ENCODE data around the gene FHOD3. TPM values are rescaled to one million over a fixed set of nuclear protein-coding genes. Genes with fewer than 3 reads are reported as not detected.

FHOD3 gene
- total and polyA plus RNA-seq, 2 of the 8 experiments (the other 6 are each of a cell fraction or from before 2014, with no cell fraction given), result 9.7 to 10.5 TPM

- Histone ChIP-seq H4K20me1 (replicated peaks in 1 of 2; ENCODE audit: control insufficient read depth in 1 of 2, insufficient read depth in 2 of 2, low read length in 2 of 2) (no peaks in the 10 kb centered on the region), H3K4me3 (ENCODE audit: extremely low read depth in 1 of 4, insufficient read depth in 2 of 4, low read depth in 3 of 4, low read length in 4 of 4) (no peak overlapping the region), H4K5ac (ENCODE audit: insufficient read length, low read depth, low read length) (no peak overlapping the region), H3K27ac (ENCODE audit: low read depth, low read length) (no peak overlapping the region), H2BK120ac (replicated peaks; ENCODE audit: low read depth, low read length) (no peak overlapping the region), H3K36me3 (ENCODE audit: control insufficient read depth in 2 of 4, insufficient read depth in 4 of 4, low read length in 3 of 4) (no peaks in the 10 kb centered on the region), H3K9ac (replicated peaks in 1 of 4; ENCODE audit: extremely low read depth in 1 of 4, low read depth in 3 of 4, low read length in 3 of 4) (no peak overlapping the region), H3K4me2 (ENCODE audit: insufficient read depth in 1 of 2, low read depth in 2 of 2, low read length in 2 of 2) (no peak overlapping the region), H3K14ac (ENCODE audit: insufficient read length) (no peak overlapping the region), H3K4ac (replicated peaks; ENCODE audit: insufficient read length, low read depth, low read length) (no peak overlapping the region), H2AK5ac (ENCODE audit: low read depth, low read length) (no peak overlapping the region), H3K79me2 (ENCODE audit: control insufficient read depth in 1 of 2, insufficient read depth in 2 of 2, low read length in 2 of 2) (no peaks in the 10 kb centered on the region), H2AFZ (ENCODE audit: low read length) (no peak overlapping the region), H3K56ac (replicated peaks; ENCODE audit: insufficient read length, low read depth, low read length) (no peak overlapping the region), H4K91ac (replicated peaks; ENCODE audit: insufficient read length, low read length) (no peak overlapping the region), H2BK15ac (ENCODE audit: low read length) (no peak overlapping the region), H4K8ac (ENCODE audit: extremely low read depth, insufficient read depth, low read length) (no peak overlapping the region), H3K27me3 (replicated peaks in 1 of 4; ENCODE audit: control insufficient read depth in 3 of 4, extremely low read depth in 1 of 4, insufficient read depth in 3 of 4, low read length in 3 of 4) (no peaks in the 10 kb centered on the region; a peak in 2 of 7 replicates), H3K79me1 (ENCODE audit: low read depth, low read length) (no peaks in the 10 kb centered on the region; the same call in 1 of the 2 replicates), H2BK20ac (ENCODE audit: low read length) (no peak overlapping the region), H2BK12ac (ENCODE audit: low read depth, low read length) (no peak overlapping the region), H3K9me3 (ENCODE audit: insufficient read depth in 2 of 2, low read depth in 1 of 2, low read length in 1 of 2) (no peaks in the 10 kb centered on the region), H3K4me1 (replicated peaks in 1 of 4; ENCODE audit: control insufficient read depth in 3 of 4, insufficient read depth in 4 of 4, low read length in 3 of 4) (peaks cover 0 to 2% (median under 1%) of the 10 kb centered on the region in 4 experiments; a peak in 2 of 7 replicates), H3K23ac (ENCODE audit: insufficient read length) (no peak overlapping the region), H3K23me2 (ENCODE audit: low read depth, low read length) (peaks cover 3% of the 10 kb centered on the region; the same call in 1 of the 2 replicates), H2BK5ac (ENCODE audit: low read depth, low read length) (no peak overlapping the region), H3K18ac (ENCODE audit: extremely low read depth, low read length) (no peak overlapping the region)
- 97% methylated on average over 3 of the region's 3 CpGs; no CpG with 5 or more reads in 1 of the 2 experiments for WGBS, 2 experiments (ENCODE audit: extremely low coverage in 1 of 2, insufficient coverage in 1 of 2, insufficient read length in 1 of 2, insufficient replicate concordance in 2 of 2, low coverage in 1 of 2, low lambda C conversion rate in 2 of 2, missing lambda C conversion rate in 1 of 2)
- FAIRE-seq, result no peak
- POLR2A ChIA-PET (ENCODE audit: partially characterized antibody), result interaction anchor here (0.6 kb wide), 1 partner anchor 534 kb away, joined by 3 read pairs; no protein-coding TSS in a partner anchor
- DNase-seq (ENCODE audit: low read depth in 1 of 2, low spot score in 2 of 2), result no peak
- CTCF ChIA-PET (ENCODE audit: partially characterized antibody), result interaction anchor here (1.1 to 4.7 kb wide), 2 partner anchors 11 to 31 kb away, joined by 3 to 26 read pairs; no protein-coding TSS in a partner anchor
- TF ChIP-seq CBX8 (IDR thresholded peaks at IDR 0.05; ENCODE audit: borderline replicate concordance, low read depth, low read length) (no peak), EZH2 (IDR thresholded peaks at IDR 0.05; ENCODE audit: low read depth, low read length, severe bottlenecking) (no peak), RBBP5 (IDR thresholded peaks at IDR 0.05; ENCODE audit: borderline replicate concordance, low read depth, low read length) (no peak), EP300 (IDR thresholded peaks at IDR 0.05; ENCODE audit: borderline replicate concordance in 1 of 2, low read depth in 2 of 2, low read length in 2 of 2) (no peak), SIN3A (conservative IDR thresholded peaks at IDR 0.05 in 1 of 2, IDR thresholded peaks at IDR 0.05 in 1 of 2; ENCODE audit: low read depth in 1 of 2, low read length in 2 of 2) (no peak), GTF2F1 (IDR thresholded peaks at IDR 0.05; ENCODE audit: borderline replicate concordance, low read depth, low read length) (no peak), YY1 (IDR thresholded peaks at IDR 0.05; ENCODE audit: low read depth, low read length) (no peak), NRF1 (IDR thresholded peaks at IDR 0.05; ENCODE audit: low read depth, low read length) (no peak), PHF8 (conservative IDR thresholded peaks at IDR 0.05; ENCODE audit: low read depth, low read length) (no peak), POLR2AphosphoS5 (IDR thresholded peaks at IDR 0.05; ENCODE audit: low read depth, low read length) (no peak), JUND (IDR thresholded peaks at IDR 0.05; ENCODE audit: low read length) (no peak), POLR2A (IDR thresholded peaks at IDR 0.05; ENCODE audit: control extremely low read depth in 1 of 2, low read depth in 2 of 2, low read length in 2 of 2) (no peak), BACH1 (IDR thresholded peaks at IDR 0.05; ENCODE audit: low read length) (no peak), EGR1 (IDR thresholded peaks at IDR 0.05; ENCODE audit: borderline replicate concordance, low read depth, low read length) (no peak)
These were observed 421.3 kb downstream of the FHOD3 start for GRCh38 chr18:36718705-36719328.
